Neural cell (in vitro differentiated cells): ENCODE measurements around the gene KLK11.

ENCODE experiments used
- EP300 ChIP-seq: fragments of 450-650 bp; conservative IDR thresholded peaks from 2 replicates; pipeline ENCODE4 v1.6.1; 2014; ENCODE audit warnings: antibody characterized with exemption, mild to moderate bottlenecking, moderate library complexity; ENCODE audit not compliant: poor library complexity, severe bottlenecking
- EZH2 ChIP-seq: fragments of 200-600, 300-800 bp; shearing (Covaris generic), sonication (generic); IDR thresholded peaks from 2 replicates; pipeline ENCODE4 v1.6.1; 2014; ENCODE audit warnings: antibody characterized with exemption, low read length, borderline replicate concordance, mild to moderate bottlenecking; ENCODE audit not compliant: insufficient read depth, poor library complexity, severe bottlenecking
- POLR2AphosphoS5 ChIP-seq: IDR thresholded peaks from 2 replicates; pipeline ENCODE4 v1.6.1; 2012
- RAD21 ChIP-seq: fragments of 450-650 bp; conservative IDR thresholded peaks from 2 replicates; pipeline ENCODE4 v1.6.1; 2014; ENCODE audit warnings: antibody characterized with exemption, mild to moderate bottlenecking, moderate library complexity
- REST ChIP-seq: IDR thresholded peaks from 2 replicates; pipeline ENCODE4 v1.6.1; 2012; ENCODE audit warnings: borderline replicate concordance
- SMC3 ChIP-seq: fragments of 450-650 bp; conservative IDR thresholded peaks from 2 replicates; pipeline ENCODE4 v1.6.1; 2014; ENCODE audit warnings: antibody characterized with exemption, mild to moderate bottlenecking, moderate library complexity; ENCODE audit not compliant: poor library complexity
- TAF1 ChIP-seq: IDR thresholded peaks from 2 replicates; pipeline ENCODE4 v1.6.1; 2012; ENCODE audit warnings: low read depth
- TF ChIP-seq, protein P1 (sequence below): fragments of 450-650 bp; IDR thresholded peaks from 2 replicates; pipeline ENCODE4 v1.5.1; 2014; ENCODE audit warnings: antibody characterized with exemption, mild to moderate bottlenecking, moderate library complexity; ENCODE audit not compliant: poor library complexity, severe bottlenecking

- TF ChIP-seq POLR2AphosphoS5 (no peak), RAD21 (no peak), EZH2 (no peak), EP300 (no peak), REST (no peak), TAF1 (no peak), SMC3 (no peak)
- TF ChIP-seq, protein P1, sequence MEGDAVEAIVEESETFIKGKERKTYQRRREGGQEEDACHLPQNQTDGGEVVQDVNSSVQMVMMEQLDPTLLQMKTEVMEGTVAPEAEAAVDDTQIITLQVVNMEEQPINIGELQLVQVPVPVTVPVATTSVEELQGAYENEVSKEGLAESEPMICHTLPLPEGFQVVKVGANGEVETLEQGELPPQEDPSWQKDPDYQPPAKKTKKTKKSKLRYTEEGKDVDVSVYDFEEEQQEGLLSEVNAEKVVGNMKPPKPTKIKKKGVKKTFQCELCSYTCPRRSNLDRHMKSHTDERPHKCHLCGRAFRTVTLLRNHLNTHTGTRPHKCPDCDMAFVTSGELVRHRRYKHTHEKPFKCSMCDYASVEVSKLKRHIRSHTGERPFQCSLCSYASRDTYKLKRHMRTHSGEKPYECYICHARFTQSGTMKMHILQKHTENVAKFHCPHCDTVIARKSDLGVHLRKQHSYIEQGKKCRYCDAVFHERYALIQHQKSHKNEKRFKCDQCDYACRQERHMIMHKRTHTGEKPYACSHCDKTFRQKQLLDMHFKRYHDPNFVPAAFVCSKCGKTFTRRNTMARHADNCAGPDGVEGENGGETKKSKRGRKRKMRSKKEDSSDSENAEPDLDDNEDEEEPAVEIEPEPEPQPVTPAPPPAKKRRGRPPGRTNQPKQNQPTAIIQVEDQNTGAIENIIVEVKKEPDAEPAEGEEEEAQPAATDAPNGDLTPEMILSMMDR = no peak
Measured at GRCh38 chr19:51060973-51061372, 34.6 kb upstream of the KLK11 start.
